Activated T-helper 17 cell treated with anti-CD3 and anti-CD28 coated beads, Interleukin-2, amount 50 U/mL, for 72 hours (primary cell): ENCODE measurements around the gene FOS. TPM values are rescaled to one million over a fixed set of nuclear protein-coding genes. Genes with fewer than 3 reads are reported as not detected.
"Not testable (repeated sequence)": the region's sequence is repeated elsewhere in the genome, so short reads cannot be mapped to it uniquely, and the experiment has no call there.

Experiments used
- ATAC-seq: fragments of 150-1000 bp; cut with Tn5 transposase; replicated peaks from 2 replicates; pipeline ENCODE4 v1.10.0; 2021; ENCODE audit warnings: mild to moderate bottlenecking, moderate library complexity
- H3K27ac Mint-ChIP-seq: one replicate; pipeline ENCODE4 v1.8.0; 2022; ENCODE audit warnings: mixed read lengths
- H3K27me3 Mint-ChIP-seq: one replicate; pipeline ENCODE4 v1.8.0; 2022; ENCODE audit warnings: mixed read lengths
- H3K36me3 Mint-ChIP-seq: one replicate; pipeline ENCODE4 v1.8.0; 2022; ENCODE audit warnings: low read depth, mild to moderate bottlenecking, mixed read lengths
- H3K4me1 Mint-ChIP-seq: one replicate; pipeline ENCODE4 v1.8.0; 2022; ENCODE audit warnings: mixed read lengths
- H3K4me3 Mint-ChIP-seq: one replicate; pipeline ENCODE4 v1.8.0; 2022; ENCODE audit warnings: mild to moderate bottlenecking, mixed read lengths
- H3K9me3 Mint-ChIP-seq: one replicate; pipeline ENCODE4 v1.8.0; 2022; ENCODE audit warnings: mixed read lengths
- total RNA-seq, 2 donors: library from RNA; stranded (reverse); gene quantifications; one replicate each; pipeline ENCODE4 v1.2.3, GENCODE V29; 2022

FOS gene
- total RNA-seq, 2 donors from 2014 or later, result 31.7 to 86.3 TPM

DNA sequence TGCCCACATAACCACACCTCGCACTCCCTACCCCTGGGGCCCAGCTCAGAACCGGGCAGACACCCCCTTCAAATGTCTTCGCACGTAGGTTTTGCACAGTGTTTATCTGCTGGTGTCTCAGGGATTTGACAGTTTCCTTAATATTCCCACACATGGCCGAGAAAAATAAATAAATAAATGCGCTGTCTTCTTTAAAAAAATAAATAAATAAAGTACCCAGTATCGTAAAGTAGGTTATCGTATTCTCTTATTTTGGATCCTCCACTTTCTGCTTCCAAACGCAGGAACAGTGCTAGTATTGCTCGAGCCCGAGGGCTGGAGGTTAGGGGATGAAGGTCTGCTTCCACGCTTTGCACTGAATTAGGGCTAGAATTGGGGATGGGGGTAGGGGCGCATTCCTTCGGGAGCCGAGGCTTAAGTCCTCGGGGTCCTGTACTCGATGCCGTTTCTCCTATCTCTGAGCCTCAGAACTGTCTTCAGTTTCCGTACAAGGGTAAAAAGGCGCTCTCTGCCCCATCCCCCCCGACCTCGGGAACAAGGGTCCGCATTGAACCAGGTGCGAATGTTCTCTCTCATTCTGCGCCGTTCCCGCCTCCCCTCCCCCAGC lies 710 bp upstream of the FOS start:
- Mint-ChIP-seq H3K4me3 (peak overlapping the region; percentile 90), H3K27ac (peak overlapping the region; percentile 95), H3K36me3 (peaks cover 44% of the 10 kb centered on the region), H3K4me1 (peaks cover 18% of the 10 kb centered on the region), H3K9me3 (no peaks in the 10 kb centered on the region), H3K27me3 (no peaks in the 10 kb centered on the region)
- ATAC-seq, result peak; percentile 9

DNA sequence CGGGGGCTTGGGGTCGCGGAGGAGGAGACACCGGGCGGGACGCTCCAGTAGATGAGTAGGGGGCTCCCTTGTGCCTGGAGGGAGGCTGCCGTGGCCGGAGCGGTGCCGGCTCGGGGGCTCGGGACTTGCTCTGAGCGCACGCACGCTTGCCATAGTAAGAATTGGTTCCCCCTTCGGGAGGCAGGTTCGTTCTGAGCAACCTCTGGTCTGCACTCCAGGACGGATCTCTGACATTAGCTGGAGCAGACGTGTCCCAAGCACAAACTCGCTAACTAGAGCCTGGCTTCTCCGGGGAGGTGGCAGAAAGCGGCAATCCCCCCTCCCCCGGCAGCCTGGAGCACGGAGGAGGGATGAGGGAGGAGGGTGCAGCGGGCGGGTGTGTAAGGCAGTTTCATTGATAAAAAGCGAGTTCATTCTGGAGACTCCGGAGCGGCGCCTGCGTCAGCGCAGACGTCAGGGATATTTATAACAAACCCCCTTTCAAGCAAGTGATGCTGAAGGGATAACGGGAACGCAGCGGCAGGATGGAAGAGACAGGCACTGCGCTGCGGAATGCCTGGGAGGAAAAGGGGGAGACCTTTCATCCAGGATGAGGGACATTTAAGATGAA lies 630 bp downstream of the FOS start:
- no peaks in the 10 kb centered on the region for H3K9me3 Mint-ChIP-seq
- no peaks in the 10 kb centered on the region for H3K27me3 Mint-ChIP-seq
- peak overlapping the region; percentile 95 for H3K27ac Mint-ChIP-seq
- ATAC-seq, result peak; percentile 10
- peaks cover 18% of the 10 kb centered on the region for H3K4me1 Mint-ChIP-seq
- peak overlapping the region; percentile 90 for H3K4me3 Mint-ChIP-seq
- peaks cover 44% of the 10 kb centered on the region for H3K36me3 Mint-ChIP-seq

DNA sequence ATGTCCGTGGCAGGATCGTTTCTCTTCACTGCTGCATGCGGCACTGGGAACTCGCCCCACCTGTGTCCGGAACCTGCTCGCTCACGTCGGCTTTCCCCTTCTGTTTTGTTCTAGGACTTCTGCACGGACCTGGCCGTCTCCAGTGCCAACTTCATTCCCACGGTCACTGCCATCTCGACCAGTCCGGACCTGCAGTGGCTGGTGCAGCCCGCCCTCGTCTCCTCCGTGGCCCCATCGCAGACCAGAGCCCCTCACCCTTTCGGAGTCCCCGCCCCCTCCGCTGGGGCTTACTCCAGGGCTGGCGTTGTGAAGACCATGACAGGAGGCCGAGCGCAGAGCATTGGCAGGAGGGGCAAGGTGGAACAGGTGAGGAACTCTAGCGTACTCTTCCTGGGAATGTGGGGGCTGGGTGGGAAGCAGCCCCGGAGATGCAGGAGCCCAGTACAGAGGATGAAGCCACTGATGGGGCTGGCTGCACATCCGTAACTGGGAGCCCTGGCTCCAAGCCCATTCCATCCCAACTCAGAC lies 1.2 kb downstream of the FOS start:
- Mint-ChIP-seq H3K4me3 (peak overlapping the region; percentile 90), H3K27me3 (no peaks in the 10 kb centered on the region), H3K4me1 (peaks cover 16% of the 10 kb centered on the region), H3K36me3 (peaks cover 44% of the 10 kb centered on the region), H3K27ac (peak overlapping the region; percentile 95), H3K9me3 (no peaks in the 10 kb centered on the region)
- ATAC-seq, result no peak

DNA sequence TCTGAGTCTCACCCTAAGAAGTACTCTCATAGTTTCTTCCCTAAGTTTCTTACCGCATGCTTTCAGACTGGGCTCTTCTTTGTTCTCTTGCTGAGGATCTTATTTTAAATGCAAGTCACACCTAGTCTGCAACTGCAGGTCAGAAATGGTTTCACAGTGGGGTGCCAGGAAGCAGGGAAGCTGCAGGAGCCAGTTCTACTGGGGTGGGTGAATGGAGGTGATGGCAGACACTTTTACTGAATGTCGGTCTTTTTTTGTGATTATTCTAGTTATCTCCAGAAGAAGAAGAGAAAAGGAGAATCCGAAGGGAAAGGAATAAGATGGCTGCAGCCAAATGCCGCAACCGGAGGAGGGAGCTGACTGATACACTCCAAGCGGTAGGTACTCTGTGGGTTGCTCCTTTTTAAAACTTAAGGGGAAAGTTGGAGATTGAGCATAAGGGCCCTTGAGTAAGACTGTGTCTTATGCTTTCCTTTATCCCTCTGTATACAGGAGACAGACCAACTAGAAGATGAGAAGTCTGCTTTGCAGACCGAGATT lies 1.7 kb downstream of the FOS start:
- ATAC-seq, result no peak
- peaks cover 13% of the 10 kb centered on the region for H3K4me1 Mint-ChIP-seq
- no peaks in the 10 kb centered on the region for H3K9me3 Mint-ChIP-seq
- peak overlapping the region; percentile 95 for H3K27ac Mint-ChIP-seq
- H3K27me3 Mint-ChIP-seq, result no peaks in the 10 kb centered on the region
- peak overlapping the region; percentile 90 for H3K4me3 Mint-ChIP-seq
- H3K36me3 Mint-ChIP-seq, result peaks cover 44% of the 10 kb centered on the region

DNA sequence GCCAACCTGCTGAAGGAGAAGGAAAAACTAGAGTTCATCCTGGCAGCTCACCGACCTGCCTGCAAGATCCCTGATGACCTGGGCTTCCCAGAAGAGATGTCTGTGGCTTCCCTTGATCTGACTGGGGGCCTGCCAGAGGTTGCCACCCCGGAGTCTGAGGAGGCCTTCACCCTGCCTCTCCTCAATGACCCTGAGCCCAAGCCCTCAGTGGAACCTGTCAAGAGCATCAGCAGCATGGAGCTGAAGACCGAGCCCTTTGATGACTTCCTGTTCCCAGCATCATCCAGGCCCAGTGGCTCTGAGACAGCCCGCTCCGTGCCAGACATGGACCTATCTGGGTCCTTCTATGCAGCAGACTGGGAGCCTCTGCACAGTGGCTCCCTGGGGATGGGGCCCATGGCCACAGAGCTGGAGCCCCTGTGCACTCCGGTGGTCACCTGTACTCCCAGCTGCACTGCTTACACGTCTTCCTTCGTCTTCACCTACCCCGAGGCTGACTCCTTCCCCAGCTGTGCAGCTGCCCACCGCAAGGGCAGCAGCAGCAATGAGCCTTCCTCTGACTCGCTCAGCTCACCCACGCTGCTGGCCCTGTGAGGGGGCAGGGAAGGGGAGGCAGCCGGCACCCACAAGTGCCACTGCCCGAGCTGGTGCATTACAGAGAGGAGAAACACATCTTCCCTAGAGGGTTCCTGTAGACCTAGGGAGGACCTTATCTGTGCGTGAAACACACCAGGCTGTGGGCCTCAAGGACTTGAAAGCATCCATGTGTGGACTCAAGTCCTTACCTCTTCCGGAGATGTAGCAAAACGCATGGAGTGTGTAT lies 2.4 kb downstream of the FOS start:
- no peak for ATAC-seq
- H3K4me1 Mint-ChIP-seq, result peaks cover 13% of the 10 kb centered on the region
- peak overlapping the region; percentile 95 for H3K27ac Mint-ChIP-seq
- H3K36me3 Mint-ChIP-seq, result peaks cover 44% of the 10 kb centered on the region
- no peaks in the 10 kb centered on the region for H3K9me3 Mint-ChIP-seq
- peak overlapping the region; percentile 90 for H3K4me3 Mint-ChIP-seq
- H3K27me3 Mint-ChIP-seq, result no peaks in the 10 kb centered on the region

DNA sequence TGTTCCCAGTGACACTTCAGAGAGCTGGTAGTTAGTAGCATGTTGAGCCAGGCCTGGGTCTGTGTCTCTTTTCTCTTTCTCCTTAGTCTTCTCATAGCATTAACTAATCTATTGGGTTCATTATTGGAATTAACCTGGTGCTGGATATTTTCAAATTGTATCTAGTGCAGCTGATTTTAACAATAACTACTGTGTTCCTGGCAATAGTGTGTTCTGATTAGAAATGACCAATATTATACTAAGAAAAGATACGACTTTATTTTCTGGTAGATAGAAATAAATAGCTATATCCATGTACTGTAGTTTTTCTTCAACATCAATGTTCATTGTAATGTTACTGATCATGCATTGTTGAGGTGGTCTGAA lies 3.0 kb downstream of the FOS start:
- H3K36me3 Mint-ChIP-seq, result peaks cover 44% of the 10 kb centered on the region
- peak overlapping the region; percentile 9 for H3K27ac Mint-ChIP-seq
- H3K9me3 Mint-ChIP-seq, result no peaks in the 10 kb centered on the region
- H3K4me1 Mint-ChIP-seq, result peaks cover 13% of the 10 kb centered on the region
- peak overlapping the region; percentile 90 for H3K4me3 Mint-ChIP-seq
- no peak for ATAC-seq
- no peaks in the 10 kb centered on the region for H3K27me3 Mint-ChIP-seq

DNA sequence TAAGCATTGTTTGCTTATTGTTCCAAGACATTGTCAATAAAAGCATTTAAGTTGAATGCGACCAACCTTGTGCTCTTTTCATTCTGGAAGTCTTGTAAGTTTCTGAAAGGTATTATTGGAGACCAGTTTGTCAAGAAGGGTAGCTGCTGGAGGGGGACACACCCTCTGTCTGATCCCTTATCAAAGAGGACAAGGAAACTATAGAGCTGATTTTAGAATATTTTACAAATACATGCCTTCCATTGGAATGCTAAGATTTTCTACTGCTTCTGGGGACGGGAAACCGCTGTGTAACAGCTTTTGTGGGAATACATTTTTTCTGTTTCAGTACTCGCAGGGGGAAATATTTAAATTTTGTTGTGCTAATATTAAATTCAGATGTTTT lies 3.5 kb downstream of the FOS start:
- no peaks in the 10 kb centered on the region for H3K27me3 Mint-ChIP-seq
- H3K9me3 Mint-ChIP-seq, result no peaks in the 10 kb centered on the region
- H3K4me1 Mint-ChIP-seq, result peaks cover 13% of the 10 kb centered on the region
- peaks cover 44% of the 10 kb centered on the region for H3K36me3 Mint-ChIP-seq
- H3K4me3 Mint-ChIP-seq, result no peak overlapping the region
- no peak overlapping the region for H3K27ac Mint-ChIP-seq
- no peak for ATAC-seq

DNA sequence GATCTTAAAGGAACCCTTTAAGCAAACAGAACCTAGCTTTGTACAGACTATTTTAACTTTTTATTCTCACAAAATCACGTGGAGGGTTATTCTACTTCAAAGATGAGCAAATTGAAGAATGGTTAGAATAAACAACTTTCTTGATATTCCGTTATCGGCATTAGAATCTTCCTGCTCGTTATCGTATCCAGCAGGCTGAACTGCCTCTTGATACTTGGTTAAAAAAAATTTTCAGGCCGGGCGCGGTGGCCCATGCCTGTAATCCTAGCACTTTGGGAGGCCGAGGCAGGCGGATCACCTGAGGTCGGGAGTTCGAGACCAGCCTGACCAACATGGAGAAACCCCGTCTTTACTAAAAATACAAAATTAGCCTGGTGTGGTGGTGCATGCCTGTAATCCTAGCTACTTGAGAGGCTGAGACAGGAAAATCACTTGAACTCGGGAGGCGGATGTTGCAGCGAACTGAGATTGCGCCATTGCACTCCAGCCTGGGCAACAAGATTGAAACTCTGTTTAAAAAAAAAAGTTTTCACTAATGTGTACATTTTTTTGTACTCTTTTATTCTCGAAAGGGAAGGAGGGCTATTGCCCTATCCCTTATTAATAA lies 4.0 kb downstream of the FOS start:
- Mint-ChIP-seq H3K4me1 (peaks cover 13% of the 10 kb centered on the region), H3K36me3 (peaks cover 42% of the 10 kb centered on the region)
- not testable (repeated sequence) for H3K27ac Mint-ChIP-seq, H3K27me3 Mint-ChIP-seq, ATAC-seq, H3K9me3 Mint-ChIP-seq, H3K4me3 Mint-ChIP-seq

DNA sequence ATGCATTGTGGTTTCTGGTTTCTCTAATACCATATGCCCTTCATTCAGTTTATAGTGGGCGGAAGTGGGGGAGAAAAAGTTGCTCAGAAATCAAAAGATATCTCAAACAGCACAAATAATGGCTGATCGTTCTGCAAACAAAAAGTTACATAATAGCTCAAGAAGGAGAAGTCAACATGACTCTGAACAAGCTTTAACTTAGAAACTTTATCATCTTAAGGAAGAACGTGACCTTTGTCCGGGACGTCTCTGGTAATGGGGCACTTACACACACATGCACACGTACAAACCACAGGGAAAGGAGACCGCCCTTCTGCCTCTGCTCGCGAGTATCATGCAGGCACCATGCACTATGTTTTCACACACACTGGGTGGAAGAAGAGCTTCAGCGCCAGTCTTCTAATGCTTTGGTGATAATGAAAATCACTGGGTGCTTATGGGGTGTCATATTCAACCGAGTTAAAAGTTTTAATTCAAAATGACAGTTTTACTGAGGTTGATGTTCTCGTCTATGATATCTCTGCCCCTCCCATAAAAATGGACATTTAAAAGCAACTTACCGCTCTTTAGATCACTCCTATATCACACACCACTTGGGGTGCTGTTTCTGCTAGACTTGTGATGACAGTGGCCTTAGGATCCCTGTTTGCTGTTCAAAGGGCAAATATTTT lies 4.7 kb downstream of the FOS start:
- H3K4me3 Mint-ChIP-seq, result no peak overlapping the region

DNA sequence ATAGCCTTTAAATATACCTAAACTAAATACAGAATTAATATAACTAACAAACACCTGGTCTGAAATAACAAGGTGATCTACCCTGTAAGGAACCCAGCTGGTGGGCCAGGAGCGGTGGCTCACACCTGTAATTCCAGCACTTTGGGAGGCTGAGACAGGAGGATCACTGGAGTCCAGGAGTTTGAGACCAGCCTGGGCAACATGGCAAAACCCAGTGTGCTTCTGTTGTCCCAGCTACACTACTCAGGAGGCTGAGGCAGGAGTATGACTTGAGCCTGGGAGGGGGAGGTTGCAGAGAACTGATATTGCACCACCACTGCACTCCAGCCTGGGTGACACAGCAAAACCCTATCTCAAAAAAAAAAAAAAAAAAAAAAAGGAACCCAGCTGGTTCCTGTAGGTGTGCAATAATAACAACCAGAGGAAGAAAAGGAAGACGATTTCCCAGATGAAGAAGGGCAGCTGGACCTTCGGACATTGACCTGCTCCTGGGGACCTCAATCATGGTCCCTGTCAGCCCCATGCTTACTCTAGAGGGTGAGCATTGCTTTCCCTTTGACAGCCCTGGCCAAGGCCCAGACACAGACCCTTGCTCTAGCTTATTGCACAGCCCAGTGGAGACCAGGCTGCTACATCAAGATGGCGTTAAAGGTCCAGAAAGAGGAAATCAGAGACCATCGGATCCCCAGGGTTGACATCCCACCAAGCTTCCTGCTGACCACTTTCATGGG lies 5.4 kb downstream of the FOS start:
- ATAC-seq, result no peak
- H3K27me3 Mint-ChIP-seq, result no peaks in the 10 kb centered on the region
- H3K27ac Mint-ChIP-seq, result no peak overlapping the region

More for the DNA sequence above, 4.7 kb downstream of the FOS start:
- Mint-ChIP-seq H3K27me3 (no peaks in the 10 kb centered on the region), H3K36me3 (peaks cover 36% of the 10 kb centered on the region), H3K9me3 (no peaks in the 10 kb centered on the region), H3K27ac (no peak overlapping the region), H3K4me1 (peaks cover 13% of the 10 kb centered on the region)
- ATAC-seq, result no peak

DNA sequence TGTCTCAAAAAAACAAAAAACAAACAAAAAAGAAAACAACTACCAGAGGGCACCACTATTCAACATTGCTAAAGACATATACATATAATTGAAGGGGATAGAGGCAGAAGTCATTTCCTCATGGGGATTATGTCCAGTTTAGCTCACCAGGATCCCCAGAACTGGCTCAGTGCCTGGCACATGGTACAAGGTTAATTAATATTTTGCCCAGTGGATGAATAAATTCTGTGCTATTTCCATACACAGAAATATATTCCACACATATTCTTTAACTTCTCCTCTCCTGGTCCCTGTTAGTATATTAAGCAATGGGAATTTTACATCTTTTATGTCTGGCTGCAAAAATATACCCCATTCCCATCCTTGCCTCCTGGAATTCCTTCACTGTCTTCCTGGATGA lies 6.7 kb downstream of the FOS start:
- no peak overlapping the region for H3K4me3 Mint-ChIP-seq
- H3K36me3 Mint-ChIP-seq, result peaks cover 22% of the 10 kb centered on the region
- H3K9me3 Mint-ChIP-seq, result no peaks in the 10 kb centered on the region
- H3K4me1 Mint-ChIP-seq, result peaks cover 10% of the 10 kb centered on the region
- H3K27ac Mint-ChIP-seq, result no peak overlapping the region
- ATAC-seq, result no peak
- no peaks in the 10 kb centered on the region for H3K27me3 Mint-ChIP-seq

More for the DNA sequence above, 5.4 kb downstream of the FOS start:
- Mint-ChIP-seq H3K36me3 (peaks cover 35% of the 10 kb centered on the region), H3K9me3 (no peaks in the 10 kb centered on the region), H3K4me3 (no peak overlapping the region), H3K4me1 (peaks cover 13% of the 10 kb centered on the region)

DNA sequence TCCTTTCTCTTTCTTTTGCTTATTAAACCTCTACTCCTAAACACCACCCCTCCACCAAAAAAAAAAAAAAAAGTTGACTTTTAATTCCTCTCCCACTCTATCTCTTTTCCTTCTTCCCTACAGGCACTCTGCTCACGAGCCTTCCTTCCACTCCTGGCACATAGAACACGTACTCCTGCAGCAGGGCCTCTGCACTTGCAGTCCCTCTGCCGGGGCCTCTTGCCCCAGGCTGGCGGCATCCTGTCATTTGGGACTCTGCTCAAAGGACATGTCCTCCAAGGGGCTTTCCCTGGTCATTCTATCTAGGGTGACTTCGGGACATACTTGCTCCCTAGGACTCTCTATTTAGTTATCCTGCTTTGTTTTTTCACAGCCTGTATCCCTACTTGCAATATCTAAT lies 7.7 kb downstream of the FOS start:
- Mint-ChIP-seq H3K9me3 (no peaks in the 10 kb centered on the region), H3K27me3 (no peaks in the 10 kb centered on the region)
- ATAC-seq, result no peak

DNA sequence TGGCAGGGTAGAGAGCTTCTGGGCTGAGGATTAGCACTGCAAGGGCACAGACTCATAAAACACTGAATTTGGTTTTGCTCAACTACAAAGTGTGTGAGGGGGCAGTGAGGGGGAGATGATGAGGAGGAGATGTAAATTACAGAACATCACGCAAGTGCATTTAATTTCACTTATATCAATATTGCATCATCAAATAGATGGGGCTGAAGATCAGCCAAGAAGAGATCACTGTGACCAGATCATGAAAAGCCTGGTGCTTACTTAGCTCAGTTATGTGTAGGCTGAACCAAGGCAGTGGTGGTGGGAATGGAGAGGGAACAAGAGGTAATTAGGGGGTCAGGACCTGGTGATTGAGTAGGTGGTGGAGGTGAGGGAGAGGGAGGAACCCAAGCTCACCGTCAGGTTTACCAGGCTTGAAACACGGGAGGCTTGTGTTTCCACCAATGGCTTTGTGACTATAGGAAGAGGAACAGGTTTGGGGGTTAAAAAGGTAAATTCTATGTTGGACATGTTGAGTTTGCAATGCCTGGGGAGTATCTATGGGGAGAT lies 11.3 kb downstream of the FOS start:
- Mint-ChIP-seq H3K27me3 (no peaks in the 10 kb centered on the region), H3K27ac (no peak overlapping the region)
- no peak for ATAC-seq

More for the DNA sequence above, 7.7 kb downstream of the FOS start:
- Mint-ChIP-seq H3K4me1 (peaks cover 4% of the 10 kb centered on the region), H3K27ac (no peak overlapping the region), H3K4me3 (no peak overlapping the region), H3K36me3 (peaks cover 12% of the 10 kb centered on the region)

More for the DNA sequence above, 11.3 kb downstream of the FOS start:
- Mint-ChIP-seq H3K4me1 (no peaks in the 10 kb centered on the region), H3K9me3 (no peaks in the 10 kb centered on the region), H3K36me3 (no peaks in the 10 kb centered on the region), H3K4me3 (no peak overlapping the region)
